GM12878 (cell line): ENCODE data around the gene RUFY3. TPM values are rescaled to one million over a fixed set of nuclear protein-coding genes. Genes with fewer than 3 reads are reported as not detected.

Source experiments
- E2F8 ChIP-seq: fragments of 450-650 bp; IDR thresholded peaks from 2 replicates; pipeline ENCODE4 v1.6.1; 2018; ENCODE audit warnings: mild to moderate bottlenecking, low read depth, moderate library complexity; ENCODE audit not compliant: partially characterized antibody
- HDGF ChIP-seq: fragments of 450-650 bp; IDR thresholded peaks from 2 replicates; pipeline ENCODE4 v1.6.1; 2016; ENCODE audit warnings: antibody characterized with exemption
- IKZF2 ChIP-seq, 2 experiments: fragments of 450-650 bp; IDR thresholded peaks; 2 replicates each; pipeline ENCODE4 v1.6.1; 2017; ENCODE audit warnings: mild to moderate bottlenecking in 2 of 2, moderate library complexity in 2 of 2
- MEF2B ChIP-seq: fragments of 450-650 bp; IDR thresholded peaks from 2 replicates; pipeline ENCODE4 v1.6.1; 2018; ENCODE audit warnings: mild to moderate bottlenecking, moderate library complexity; ENCODE audit not compliant: partially characterized antibody, poor library complexity, severe bottlenecking
- MXI1 ChIP-seq: fragments of 150-350 bp; IDR thresholded peaks from 2 replicates; pipeline ENCODE4 v1.6.1; 2011; ENCODE audit warnings: low read depth, mild to moderate bottlenecking, inconsistent platforms, low read length, improper control_type of control experiment
- PBX3 ChIP-seq: IDR thresholded peaks from 2 replicates; pipeline ENCODE4 v1.6.1; 2011; ENCODE audit warnings: mild to moderate bottlenecking, low read depth, low read length, moderate library complexity; ENCODE audit not compliant: insufficient replicate concordance
- SUPT20H ChIP-seq: IDR thresholded peaks from 2 replicates; pipeline ENCODE4 v1.6.1; 2011; ENCODE audit warnings: low read depth, mild to moderate bottlenecking, low read length, moderate library complexity, borderline replicate concordance; ENCODE audit not compliant: control insufficient read depth
- polyA plus RNA-seq, 11 experiments: library from polyadenylated mRNA; depleted of rRNA in 4 of 11; unstranded in 6 of 11; stranded (reverse) in 5 of 11; fragments of >200 nt; fragmentation: Nextera tagmentation in 4 of 11; fragmentation: Illumina TruSeq in 1 of 11; extraction: Ambion mirVana in 4 of 11; extraction: Trizol in 1 of 11; gene quantifications; 1 replicate in 1 of 11; 2 replicates in 10 of 11; pipeline versions ENCODE4 v1.2.1 to v1.2.3, GENCODE V29; 2011 to 2016; ENCODE audit warnings: inconsistent platforms in 2 of 11, missing spikeins in 2 of 11, low read depth in 1 of 11
- total RNA-seq, 4 experiments: library from RNA; depleted of rRNA in 3 of 4; stranded (reverse); fragments of >200 nt in 3 of 4; fragmentation: Illumina TruSeq in 1 of 4; extraction: Trizol in 1 of 4; gene quantifications; 2 replicates each; pipeline versions ENCODE4 v1.2.1 to v1.2.3, GENCODE V29; 2013 to 2021
- TF ChIP-seq, protein P1 (sequence below): fragments of 450-650 bp; IDR thresholded peaks from 2 replicates; pipeline ENCODE4 v1.6.1; 2017; ENCODE audit warnings: antibody characterized with exemption, mild to moderate bottlenecking, moderate library complexity

RUFY3 gene
- total and polyA plus RNA-seq, 10 of the 15 experiments (the other 5 are each of a cell fraction or from before 2014, with no cell fraction given) = 5.1 to 28.3 (median 13.1) TPM

DNA sequence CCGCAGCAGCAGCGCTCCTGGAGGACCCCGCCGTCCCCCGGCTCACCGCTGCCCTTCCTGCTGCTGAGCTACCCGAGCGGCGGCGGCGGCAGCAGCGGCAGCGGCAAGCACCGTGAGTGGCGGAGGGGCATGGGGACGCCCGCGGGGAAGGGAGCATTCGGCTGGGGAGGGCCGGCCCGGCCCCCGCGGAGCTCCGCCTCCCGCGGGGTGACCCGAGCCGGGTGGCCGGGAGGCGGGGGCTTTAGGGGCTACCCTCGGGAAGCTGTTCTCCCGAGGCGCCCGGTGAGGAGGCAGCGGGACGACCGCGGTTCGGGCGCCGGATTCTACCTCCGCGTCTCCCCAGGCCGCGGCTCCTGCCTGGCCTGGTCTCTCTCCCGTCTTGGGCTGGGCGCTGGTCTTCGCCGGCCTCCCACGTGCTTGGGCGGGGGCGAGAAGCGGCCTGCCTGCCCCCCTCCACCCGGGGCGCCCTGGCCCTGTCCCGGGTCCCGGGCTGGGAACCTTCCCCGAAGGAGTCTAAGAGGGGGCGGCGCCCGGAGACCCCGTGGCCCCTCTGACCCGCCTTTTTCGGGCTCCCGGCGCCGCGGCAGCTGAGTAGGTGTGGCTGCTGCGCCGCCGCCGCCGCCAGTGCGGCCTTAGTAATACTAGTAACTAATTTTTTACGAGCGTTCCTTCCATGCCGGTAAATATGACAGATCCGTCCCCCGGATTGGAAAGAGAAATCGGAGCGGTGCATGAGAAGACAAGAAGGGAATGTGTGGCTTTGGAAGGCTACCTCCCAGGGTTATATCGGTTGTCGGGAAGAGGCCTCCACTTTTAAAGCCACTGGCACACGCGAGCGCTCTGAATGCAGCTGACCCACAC lies 16.4 kb upstream of the RUFY3 start (continued):
- TF ChIP-seq MEF2B (peak; percentile 30), E2F8 (no peak), SUPT20H (no peak), MXI1 (peak; percentile 64; the same call in 1 of the 2 replicates), IKZF2 (IDR thresholded peaks at IDR 0.05) (peak; percentile 43 to 57; a peak in 3 of 4 replicates), HDGF (no peak), PBX3 (no peak)
- TF ChIP-seq, protein P1, sequence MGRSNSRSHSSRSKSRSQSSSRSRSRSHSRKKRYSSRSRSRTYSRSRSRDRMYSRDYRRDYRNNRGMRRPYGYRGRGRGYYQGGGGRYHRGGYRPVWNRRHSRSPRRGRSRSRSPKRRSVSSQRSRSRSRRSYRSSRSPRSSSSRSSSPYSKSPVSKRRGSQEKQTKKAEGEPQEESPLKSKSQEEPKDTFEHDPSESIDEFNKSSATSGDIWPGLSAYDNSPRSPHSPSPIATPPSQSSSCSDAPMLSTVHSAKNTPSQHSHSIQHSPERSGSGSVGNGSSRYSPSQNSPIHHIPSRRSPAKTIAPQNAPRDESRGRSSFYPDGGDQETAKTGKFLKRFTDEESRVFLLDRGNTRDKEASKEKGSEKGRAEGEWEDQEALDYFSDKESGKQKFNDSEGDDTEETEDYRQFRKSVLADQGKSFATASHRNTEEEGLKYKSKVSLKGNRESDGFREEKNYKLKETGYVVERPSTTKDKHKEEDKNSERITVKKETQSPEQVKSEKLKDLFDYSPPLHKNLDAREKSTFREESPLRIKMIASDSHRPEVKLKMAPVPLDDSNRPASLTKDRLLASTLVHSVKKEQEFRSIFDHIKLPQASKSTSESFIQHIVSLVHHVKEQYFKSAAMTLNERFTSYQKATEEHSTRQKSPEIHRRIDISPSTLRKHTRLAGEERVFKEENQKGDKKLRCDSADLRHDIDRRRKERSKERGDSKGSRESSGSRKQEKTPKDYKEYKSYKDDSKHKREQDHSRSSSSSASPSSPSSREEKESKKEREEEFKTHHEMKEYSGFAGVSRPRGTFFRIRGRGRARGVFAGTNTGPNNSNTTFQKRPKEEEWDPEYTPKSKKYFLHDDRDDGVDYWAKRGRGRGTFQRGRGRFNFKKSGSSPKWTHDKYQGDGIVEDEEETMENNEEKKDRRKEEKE = no peak
